ENCODE measurements around the gene PRR4. TPM values are rescaled to one million over a fixed set of nuclear protein-coding genes. Genes with fewer than 3 reads are reported as not detected.
A peak's percentile ranks its signal among the peaks of the same experiment; 100 is the strongest.

The PRR4 gene
- total RNA-seq, 1 donor, result 3.5 TPM

DNA sequence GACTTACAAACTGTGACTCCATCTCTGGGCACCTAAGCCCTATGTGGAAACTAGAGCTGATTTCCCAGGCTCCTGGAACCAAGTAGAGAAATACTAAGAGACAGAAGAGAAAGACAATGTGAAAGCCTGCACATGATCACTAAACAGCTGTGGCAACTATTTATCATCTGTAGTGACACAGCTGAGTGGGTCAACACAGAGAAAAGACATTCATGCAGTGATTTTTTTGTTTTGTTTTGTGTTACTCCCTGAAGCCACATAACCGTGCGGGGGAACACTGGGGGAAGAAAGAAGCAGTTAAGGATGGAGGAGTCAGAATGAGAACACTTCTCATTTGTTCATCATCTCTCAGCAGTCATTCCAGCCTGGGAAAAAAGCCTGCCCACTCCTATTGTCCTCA lies 1.5 kb downstream of the PRR4 start:
- no peak overlapping the region for H3K4me3 ChIP-seq (ENCODE audit: low read depth, low read length)

DNA sequence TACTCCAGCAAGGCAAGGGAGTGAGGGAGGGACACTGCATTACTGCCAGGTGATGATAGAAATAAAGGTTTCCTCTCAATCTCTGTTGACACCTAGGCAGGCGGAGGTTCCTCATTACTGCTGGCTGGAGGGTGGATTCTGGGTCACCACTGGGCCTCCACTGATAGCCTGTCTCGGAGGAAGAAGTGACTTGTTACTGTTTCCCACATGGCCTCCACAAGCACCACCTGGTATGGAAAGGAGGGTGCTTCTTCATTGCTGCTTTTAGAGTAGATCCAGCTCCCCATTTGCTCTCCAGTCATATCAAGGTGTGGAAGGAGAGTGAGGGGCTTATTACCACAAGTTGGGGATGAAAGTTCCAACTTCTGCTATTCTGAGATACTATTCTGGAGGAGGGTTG lies 6.4 kb downstream of the PRR4 start:
- no peak for DNase-seq (ENCODE audit: low read depth)
- H3K4me3 ChIP-seq (ENCODE audit: low read depth, low read length), result no peak overlapping the region
- TF ChIP-seq, protein P1, sequence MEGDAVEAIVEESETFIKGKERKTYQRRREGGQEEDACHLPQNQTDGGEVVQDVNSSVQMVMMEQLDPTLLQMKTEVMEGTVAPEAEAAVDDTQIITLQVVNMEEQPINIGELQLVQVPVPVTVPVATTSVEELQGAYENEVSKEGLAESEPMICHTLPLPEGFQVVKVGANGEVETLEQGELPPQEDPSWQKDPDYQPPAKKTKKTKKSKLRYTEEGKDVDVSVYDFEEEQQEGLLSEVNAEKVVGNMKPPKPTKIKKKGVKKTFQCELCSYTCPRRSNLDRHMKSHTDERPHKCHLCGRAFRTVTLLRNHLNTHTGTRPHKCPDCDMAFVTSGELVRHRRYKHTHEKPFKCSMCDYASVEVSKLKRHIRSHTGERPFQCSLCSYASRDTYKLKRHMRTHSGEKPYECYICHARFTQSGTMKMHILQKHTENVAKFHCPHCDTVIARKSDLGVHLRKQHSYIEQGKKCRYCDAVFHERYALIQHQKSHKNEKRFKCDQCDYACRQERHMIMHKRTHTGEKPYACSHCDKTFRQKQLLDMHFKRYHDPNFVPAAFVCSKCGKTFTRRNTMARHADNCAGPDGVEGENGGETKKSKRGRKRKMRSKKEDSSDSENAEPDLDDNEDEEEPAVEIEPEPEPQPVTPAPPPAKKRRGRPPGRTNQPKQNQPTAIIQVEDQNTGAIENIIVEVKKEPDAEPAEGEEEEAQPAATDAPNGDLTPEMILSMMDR (IDR thresholded peaks at IDR 0.05; ENCODE audit: insufficient read depth, low read depth, low read length), result no peak

More for the DNA sequence above, 1.5 kb downstream of the PRR4 start:
- DNase-seq (ENCODE audit: low read depth), result no peak
- TF ChIP-seq, protein P1 (IDR thresholded peaks at IDR 0.05; ENCODE audit: insufficient read depth, low read depth, low read length), result no peak

DNA sequence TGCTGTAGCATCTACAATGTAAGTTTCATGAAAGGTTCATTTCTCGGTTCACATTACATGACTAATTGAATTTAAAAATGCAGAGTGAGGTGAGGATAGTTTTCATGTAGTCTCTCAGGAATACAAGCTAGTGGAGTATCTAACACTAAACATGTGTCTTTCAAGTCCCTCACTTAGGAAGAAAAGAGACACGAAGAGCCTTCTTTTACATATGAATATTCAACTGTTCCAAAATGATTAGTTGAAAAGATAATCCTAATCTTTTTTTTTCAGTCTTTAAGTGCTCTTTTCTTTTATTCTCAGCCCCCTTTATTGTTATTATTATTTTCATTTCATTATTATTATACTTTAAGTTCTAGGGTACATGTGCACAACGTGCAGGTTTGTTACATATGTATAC lies 10.8 kb downstream of the PRR4 start:
- DNase-seq (ENCODE audit: low read depth), result no peak
- TF ChIP-seq, protein P1 (IDR thresholded peaks at IDR 0.05; ENCODE audit: insufficient read depth, low read depth, low read length), result no peak
- H3K4me3 ChIP-seq (ENCODE audit: low read depth, low read length), result no peak overlapping the region

DNA sequence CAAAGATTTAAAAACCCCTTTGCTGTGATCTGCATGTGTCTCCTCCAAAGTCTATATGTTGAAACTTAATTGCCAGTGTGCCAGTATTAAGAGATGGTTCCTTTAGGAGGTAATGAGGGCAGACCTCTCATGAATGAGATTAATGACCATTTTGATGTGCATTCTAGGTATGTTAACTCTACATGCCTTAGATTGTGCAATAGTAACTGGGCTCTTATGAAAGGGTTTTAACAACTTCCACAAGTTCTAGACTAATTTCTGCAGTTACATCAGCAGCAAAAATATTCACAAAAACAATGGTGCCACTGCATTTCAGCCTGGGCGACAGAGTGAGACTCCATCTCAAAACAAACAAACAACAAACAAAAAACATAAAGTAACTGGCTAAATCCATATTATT lies 19.3 kb downstream of the PRR4 start:
- no peak overlapping the region for H3K4me3 ChIP-seq (ENCODE audit: low read depth, low read length)
- peak; percentile 11 for DNase-seq (ENCODE audit: low read depth)
- TF ChIP-seq, protein P1 (IDR thresholded peaks at IDR 0.05; ENCODE audit: insufficient read depth, low read depth, low read length), result no peak

DNA sequence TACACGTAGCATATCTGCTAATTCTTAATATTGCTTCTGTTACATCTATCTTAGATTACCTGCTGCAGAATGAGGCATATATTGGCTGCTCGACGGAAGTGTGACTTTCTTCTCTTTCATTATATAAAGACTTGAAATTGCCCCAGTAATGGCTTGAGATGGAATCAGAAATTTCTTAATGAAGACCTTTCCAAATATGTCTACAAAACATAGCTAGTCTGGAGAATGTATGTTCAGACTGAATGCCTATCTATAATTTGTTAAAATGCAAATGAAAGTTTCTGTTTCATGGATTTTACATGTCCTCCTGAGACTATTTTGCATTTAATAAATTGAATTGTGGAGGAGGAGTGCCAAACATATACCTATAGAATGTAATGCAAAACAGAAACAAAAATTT lies 23.0 kb downstream of the PRR4 start, which contains the start of gene TAS2R10:
Gene TAS2R10 (minus strand): TSS at position 101 of the 400 bp plus-strand sequence. CDS start 89 bp downstream, at position 12.
- TF ChIP-seq, protein P1 (IDR thresholded peaks at IDR 0.05; ENCODE audit: insufficient read depth, low read depth, low read length), result no peak
- H3K4me3 ChIP-seq (ENCODE audit: low read depth, low read length), result no peak within 1 kb of the TSS
- DNase-seq (ENCODE audit: low read depth), result no peak

DNA sequence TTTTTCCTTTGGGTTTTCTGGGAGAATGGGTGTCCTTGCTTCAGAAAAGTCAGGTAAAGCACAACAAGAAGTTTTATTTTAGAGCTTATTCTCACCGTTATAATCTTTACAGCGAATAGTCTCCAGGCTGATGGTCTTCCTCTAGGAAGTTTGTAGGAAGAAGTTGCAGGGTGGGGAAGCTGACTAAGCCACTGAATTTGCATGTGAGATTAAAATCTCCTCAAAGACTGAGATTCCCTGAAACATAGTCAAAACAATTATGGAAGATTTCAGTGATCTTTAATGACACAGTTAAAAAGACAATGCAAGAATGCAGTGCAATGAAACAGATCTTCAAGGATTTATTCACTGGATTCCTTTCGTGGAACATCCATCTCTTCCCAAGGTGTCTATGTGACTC lies 24.3 kb downstream of the PRR4 start:
- no peak for DNase-seq (ENCODE audit: low read depth)
- TF ChIP-seq, protein P1 (IDR thresholded peaks at IDR 0.05; ENCODE audit: insufficient read depth, low read depth, low read length), result no peak
- no peak overlapping the region for H3K4me3 ChIP-seq (ENCODE audit: low read depth, low read length)

DNA sequence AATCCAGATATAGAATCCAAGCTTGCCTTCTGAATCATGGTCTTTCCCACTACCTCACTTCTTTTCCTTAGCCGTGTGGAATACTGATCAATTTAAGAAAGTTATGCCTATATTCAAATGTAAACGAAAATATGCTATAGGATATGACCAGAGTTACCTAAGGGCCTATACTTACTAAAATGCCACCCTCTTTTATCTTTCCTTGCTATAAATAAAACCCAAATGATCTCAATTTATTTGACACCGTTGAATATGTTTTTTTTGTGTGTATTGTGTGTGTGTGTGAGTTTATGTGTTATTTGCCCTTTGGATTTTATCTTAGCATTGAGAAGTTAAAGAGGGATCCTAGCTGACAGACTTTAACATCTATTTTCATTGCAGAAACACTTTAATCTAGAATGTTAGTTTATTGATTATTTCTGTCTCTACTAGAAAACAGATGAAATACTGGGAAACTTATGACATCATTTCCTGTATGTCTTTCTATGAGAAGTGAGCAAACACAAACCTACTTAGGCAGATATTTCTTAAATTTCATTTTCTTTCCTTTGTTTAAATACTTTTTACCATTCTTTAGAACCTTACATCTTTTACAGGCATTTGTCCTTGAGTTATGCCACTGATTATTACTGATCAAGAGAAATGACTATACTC lies 37.3 kb downstream of the PRR4 start:
- H3K4me3 ChIP-seq (ENCODE audit: low read depth, low read length), result no peak overlapping the region
- no peak for DNase-seq (ENCODE audit: low read depth)
- TF ChIP-seq, protein P1 (IDR thresholded peaks at IDR 0.05; ENCODE audit: insufficient read depth, low read depth, low read length), result no peak

Measured in fibroblast of villous mesenchyme (primary cell).